DLD1 (cell line): ENCODE measurements around the gene SEMA6C.

Experiments
- in situ Hi-C: cut with HindIII; loops from 2 replicates; pipeline ENCODE4 v1.10.0; 2017; ENCODE audit warnings: low sequenced_read_pairs

Gene SEMA6C

DNA sequence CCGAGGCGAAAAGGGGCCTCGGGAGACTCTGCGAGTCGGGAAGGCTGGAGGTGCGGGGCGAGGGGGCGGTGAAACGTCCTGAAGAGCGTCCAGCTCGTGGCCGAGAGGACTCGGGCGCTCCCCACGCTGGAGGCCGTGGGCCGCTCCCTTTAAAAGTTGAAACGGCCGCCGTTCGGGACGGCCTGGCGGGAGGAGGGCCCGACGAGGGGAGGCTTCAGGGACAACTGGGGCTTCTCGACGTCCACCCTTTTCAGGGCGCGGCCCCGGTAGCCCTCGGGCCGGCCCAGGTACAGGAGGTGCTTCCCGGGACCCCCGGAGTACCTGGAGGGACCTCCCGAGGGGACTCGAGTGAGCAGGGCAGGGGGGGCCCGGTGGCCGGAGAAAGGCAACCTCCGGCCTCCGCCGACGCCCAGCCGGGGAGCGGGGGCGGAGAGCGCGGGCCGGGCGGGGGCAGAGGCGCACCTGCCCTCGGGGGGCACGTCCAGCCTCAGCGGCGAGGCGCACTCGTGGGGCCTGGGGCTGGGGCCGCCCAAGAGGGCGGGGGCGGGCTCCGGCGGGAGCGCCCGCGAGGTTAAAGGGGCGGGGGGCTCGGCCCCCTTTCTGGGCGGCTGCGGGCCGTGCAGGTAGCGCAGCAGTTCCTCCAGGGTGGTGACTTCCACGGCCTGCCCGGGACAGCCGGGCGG lies 14.0 kb downstream of the SEMA6C start:
- in situ Hi-C loops: loop anchor here (5.0 kb wide), 1 partner anchor 35 kb away; no protein-coding TSS in a partner anchor

- in situ Hi-C loops: loop anchor here (5.0 kb wide), 1 partner anchor 35 kb away; no protein-coding TSS in a partner anchor
Measured at GRCh38 chr1:151131701-151132334, 14.6 kb downstream of the SEMA6C start.

DNA sequence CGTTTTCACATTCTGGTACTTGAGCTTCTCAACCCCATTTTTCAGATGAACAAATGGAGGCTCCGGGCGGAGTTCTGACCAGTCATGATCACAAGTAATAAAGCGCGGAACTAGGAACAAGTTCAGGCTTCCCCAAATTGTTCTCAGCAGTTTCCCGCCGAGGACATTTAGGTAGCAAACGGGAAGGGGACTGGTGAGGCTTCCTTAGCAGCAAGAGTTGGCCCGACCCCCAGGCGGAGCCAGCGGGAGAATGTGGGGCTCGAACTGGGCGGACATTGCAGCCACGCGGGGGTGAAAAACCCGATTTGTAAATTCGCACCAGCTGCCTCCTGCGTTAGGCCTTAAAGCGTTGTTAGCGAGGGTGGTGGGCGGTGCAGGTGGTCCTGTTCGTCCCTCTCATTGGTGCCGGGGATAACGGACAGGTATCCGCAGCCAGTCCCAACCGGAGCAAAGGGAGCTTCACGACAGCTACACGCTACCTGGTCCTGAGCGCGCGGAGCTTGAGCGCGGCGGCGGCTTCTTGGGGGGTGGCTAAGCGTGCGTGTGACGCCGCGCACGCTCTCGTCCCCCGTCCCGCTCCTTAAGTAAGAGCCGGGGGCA lies 15.3 kb downstream of the SEMA6C start:
- in situ Hi-C loops: loop anchor here (5.0 kb wide), 1 partner anchor 34 kb away; no protein-coding TSS in a partner anchor

DNA sequence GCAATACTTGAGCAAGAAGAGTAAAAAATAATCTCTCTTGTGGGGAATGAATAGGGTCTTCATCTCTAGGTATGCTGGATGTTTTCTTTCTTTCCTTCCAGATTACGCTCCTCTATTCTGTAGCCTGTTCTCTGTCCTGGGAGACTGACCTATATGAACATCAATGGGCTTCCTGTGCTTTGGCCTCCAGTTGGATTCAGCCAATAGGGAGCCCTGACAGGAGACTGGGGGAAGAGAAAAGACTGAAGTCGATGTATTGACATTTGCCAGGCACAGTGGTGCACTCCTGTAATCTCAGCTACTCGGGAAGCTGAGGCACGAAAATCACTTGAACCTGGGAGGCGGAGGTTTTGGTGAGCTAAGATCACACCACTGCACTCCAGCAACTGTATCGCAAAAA lies 17.6 kb downstream of the SEMA6C start:
- in situ Hi-C loops: no loop called here

DNA sequence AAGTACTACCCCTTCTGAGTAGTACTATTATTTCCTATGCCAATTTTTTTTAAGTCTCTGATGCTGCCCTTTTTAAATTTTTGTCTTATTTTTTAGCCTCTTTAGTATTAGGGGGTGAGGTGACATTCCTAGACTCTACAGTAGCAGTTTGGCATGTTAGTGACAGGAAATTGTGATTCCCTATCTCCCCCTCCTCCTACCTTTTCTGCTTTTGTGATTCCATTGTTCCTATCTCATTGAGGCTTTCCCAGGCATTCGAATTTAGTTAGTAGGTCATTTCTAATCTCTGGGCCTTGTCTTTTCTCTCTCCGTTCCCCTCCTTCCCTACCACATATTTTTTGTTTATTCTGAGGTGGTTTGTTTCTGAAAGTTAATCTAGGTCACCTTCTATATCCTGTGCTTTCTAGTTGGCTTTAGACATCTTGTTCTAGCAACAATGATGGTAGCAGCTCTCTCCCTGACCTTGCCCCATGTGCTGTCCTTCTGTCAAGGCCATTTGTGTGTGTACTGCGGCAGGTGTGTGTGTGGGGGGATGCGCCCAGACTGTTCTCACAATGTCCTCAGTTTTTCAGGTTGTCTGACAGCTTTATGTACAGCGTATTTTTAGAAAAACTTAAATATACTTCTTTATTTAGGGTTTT lies 21.5 kb downstream of the SEMA6C start:
- in situ Hi-C loops: no loop called here

GRCh38 chr1:151113877-151114276 lies 32.6 kb downstream of the SEMA6C start:
- in situ Hi-C loops: no loop called here

GRCh38 chr1:151108331-151108730 lies 38.1 kb downstream of the SEMA6C start:
- in situ Hi-C loops: no loop called here

- in situ Hi-C loops: no loop called here
Measured at GRCh38 chr1:151106894-151107293, 39.5 kb downstream of the SEMA6C start.

DNA sequence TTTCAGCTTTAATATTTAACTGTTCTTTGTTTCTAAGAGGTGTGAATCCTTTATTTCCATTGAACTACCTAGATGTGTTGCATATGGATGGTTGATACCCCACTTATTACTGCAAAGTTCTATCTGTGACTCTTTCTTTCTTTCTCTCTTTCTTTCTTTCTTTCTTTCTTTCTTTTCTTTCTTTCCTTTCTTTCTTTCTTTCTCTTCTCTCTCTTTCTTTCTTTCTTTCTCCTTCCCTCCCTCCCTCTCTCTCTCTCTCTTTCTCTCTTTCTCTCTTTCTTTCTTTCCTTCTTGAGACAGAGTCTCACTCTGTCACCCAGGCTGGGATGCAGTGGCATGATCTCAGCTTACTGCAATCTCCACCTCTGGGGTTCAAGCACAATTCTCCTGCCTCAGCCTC lies 41.8 kb downstream of the SEMA6C start:
- in situ Hi-C loops: no loop called here

- in situ Hi-C loops: loop anchor here (5.0 kb wide), 1 partner anchor 34 kb away; no protein-coding TSS in a partner anchor
Measured at GRCh38 chr1:151098126-151098525, 48.3 kb downstream of the SEMA6C start.

GRCh38 chr1:151097426-151097825 lies 49.0 kb downstream of the SEMA6C start:
- in situ Hi-C loops: loop anchor here (5.0 kb wide), 1 partner anchor 35 kb away; no protein-coding TSS in a partner anchor

GRCh38 chr1:151085953-151086559 lies 60.4 kb downstream of the SEMA6C start:
- in situ Hi-C loops: no loop called here
